HL-60/S4 treated with phorbol 12-myristate 13-acetate at 8.2 ng/mL for 4 days and 3 days (cell line): ENCODE measurements around the gene KLHL13.
"Not testable (repeated sequence)": the region's sequence is repeated elsewhere in the genome, so short reads cannot be mapped to it uniquely, and the experiment has no call there.

Experiments used
- in situ Hi-C: fragments of 300-500 bp; cut with MboI; formaldehyde crosslinking; loops from 2 replicates; pipeline ENCODE4 v1.15.0; 2022; ENCODE audit warnings: low sequenced_read_pairs

Gene KLHL13

DNA sequence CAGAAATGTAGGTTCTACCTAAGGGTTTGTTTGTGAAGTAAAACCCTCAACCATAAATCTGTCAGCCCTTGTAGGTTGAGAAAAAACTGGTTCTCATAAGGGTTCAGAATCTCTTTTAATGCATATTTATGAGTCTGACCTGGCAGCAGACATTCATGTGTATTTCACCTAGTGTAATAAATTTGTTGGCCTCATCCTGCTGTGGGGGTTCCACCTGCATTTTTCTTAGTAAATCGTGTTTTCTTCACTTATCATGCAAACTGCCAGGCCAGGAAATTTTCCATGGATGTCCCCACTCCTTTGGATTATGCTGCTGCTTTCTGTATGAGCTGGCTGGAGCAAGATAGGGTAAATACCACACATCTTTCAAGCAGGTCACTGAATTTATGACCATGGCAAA, 42.4 kb downstream of the KLHL13 start:
- in situ Hi-C loops: no loop called here

GRCh38 chrX:118066867-118067515, 49.6 kb downstream of the KLHL13 start:
- in situ Hi-C loops: no loop called here

DNA sequence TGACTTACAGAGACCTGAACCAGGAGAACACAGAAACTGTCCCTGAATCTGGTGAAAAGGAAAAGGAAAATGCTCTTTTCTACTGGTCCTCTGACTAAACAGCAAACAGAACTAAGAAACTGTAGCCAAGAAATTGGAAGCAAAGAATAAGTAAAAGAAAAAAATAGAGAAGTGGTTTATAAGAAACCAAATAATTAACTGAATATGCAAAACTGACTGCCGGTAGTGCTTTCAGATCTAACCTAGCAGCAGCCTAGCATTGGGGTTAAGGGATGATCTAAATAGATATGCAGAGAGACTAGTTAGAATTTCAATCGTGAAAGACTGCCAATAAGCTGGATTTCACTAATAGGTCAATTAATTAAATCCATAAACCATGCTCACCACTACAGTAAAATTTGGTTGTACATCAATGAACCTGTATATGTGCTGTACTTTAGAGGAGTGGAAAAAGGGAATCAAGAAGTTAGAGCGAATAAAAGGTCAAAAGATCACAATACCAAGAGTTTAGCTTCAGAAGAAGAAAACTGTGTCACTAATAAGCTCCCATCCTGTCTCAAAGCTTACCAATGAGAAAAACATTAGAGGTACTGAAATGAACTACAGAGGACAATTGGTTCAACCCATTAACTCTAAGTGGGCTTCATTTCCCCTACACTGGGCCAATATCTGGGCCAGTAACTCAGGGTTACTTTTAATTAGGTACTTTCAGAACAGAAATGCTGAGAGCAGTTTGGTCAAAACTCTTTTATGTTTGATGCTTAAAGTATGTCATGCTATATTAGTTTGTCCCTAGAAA, 53.6 kb downstream of the KLHL13 start:
- in situ Hi-C loops: no loop called here

- in situ Hi-C loops: no loop called here
These were observed 54.4 kb downstream of the KLHL13 start for GRCh38 chrX:118062048-118062789.

- in situ Hi-C loops: no loop called here
These were observed 57.7 kb downstream of the KLHL13 start for GRCh38 chrX:118058924-118059323.

- in situ Hi-C loops: no loop called here
These were observed 59.7 kb downstream of the KLHL13 start for GRCh38 chrX:118056870-118057269.

DNA sequence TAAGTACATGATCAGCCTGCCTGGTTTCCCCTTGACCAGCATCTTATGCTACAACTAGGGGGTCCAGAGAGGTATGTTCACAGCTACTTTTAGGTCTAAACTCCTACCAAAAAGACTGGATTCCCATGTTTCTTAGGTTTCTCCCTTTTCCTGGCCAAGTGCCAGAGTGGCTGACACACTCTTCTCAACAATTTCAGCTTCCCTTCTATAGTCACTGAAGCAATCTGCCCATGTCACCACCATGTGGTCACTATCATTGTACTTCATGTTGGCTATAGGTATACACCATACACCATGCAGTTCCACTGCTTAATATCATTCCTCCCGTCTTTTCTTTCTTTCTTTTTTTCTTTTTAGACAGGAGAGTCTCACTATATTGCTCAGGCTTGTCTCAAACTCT, 66.9 kb downstream of the KLHL13 start:
- in situ Hi-C loops: no loop called here

GRCh38 chrX:118047446-118048186, 69.0 kb downstream of the KLHL13 start:
- in situ Hi-C loops: no loop called here

GRCh38 chrX:118039591-118039990, 77.0 kb downstream of the KLHL13 start:
- in situ Hi-C loops: no loop called here

DNA sequence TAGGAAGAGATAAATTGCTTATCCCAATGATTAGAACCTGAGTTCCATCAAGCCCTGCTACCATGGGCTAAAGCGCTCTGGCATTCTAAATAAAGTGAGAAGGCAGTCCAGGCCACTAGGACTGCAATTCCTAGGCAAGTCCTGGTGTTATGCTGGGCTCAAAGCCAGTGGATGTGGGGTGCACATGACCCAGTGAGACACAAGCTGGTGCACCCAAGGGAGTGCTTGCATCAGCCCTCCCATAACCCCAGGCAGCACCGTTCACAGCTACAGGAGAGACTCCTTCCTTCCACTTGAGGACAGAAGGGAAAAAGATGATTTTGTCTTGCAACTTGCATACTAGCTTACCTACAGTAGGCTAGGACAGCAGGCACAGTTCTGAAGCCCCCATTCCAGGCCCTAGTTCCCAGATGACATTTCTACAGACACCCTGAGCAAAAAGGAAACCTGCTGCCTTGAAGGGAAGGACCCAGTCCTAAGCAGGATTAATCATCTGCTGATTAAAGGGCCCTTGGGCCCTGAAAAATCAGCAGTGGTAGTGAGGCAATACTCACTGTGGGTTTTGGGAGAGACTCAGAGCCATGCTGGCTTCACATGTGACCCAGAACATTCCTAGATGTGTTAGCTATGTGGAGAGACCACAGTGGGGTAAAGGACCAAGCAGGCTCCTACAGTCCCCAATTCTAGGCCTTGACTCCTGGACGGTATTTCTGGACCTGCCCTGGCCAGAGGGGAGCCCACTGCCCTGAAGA, 77.8 kb downstream of the KLHL13 start:
- in situ Hi-C loops: no loop called here

- in situ Hi-C loops: no loop called here
These were observed 90.0 kb downstream of the KLHL13 start for GRCh38 chrX:118026631-118027030.

DNA sequence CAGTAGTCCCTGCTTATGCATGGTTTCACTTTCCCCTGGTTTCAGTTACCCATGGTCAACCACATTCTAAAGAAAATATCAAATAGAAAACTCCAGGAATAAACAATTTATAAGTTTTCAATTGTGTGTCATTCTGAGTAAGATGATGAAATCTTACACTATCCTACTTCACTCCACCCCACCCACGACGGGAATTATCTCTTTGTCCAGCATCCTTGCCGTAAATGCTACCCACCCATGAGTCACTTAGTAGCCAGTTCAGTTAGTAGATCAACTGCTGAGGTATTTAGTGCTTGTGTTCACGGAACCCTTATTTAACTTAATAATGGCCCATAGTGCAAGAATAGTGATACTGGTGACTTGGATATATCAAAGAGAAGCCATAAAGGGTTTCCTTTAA, 91.4 kb downstream of the KLHL13 start:
- in situ Hi-C loops: no loop called here

- in situ Hi-C loops: no loop called here
These were observed 92.1 kb downstream of the KLHL13 start for GRCh38 chrX:118024482-118024881.

- in situ Hi-C loops: no loop called here
These were observed 93.9 kb downstream of the KLHL13 start for GRCh38 chrX:118022753-118023152.

DNA sequence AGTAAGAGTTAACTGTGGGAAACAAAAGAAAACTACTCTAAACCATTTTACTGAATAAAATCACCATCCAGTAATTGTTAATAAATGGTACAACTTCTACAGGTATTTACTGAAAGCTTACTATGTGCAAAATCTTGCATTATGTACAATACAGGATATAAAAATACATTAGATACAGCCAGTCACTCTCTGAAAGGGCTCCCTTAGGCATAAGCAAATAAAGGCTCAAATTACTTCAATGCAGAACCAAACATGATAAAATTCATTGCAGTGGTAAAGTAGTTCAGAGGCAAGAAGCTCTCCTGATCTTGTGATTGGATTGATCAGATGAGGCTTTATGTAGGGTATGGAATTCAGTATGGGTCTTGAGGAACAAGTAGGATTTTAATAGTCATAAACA, 100.2 kb downstream of the KLHL13 start:
- in situ Hi-C loops: no loop called here

DNA sequence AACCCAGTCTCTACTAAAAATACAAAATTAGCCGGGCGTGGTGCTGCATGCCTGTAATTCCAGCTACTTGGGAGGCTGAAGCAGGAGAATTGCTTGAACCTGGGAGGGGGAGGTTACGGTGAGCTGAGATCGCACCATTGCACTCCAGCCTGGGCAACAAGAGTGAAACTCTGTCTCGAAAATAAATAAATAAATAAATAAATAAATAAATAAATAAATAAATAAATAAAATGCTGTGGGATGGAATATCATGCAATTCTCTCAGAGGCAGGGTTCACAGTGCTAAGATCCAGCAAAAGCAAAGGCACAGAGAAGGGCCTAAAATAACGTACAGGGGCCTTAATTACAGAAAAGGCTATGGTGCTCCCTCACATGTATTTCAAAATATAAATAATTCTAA, 114.2 kb downstream of the KLHL13 start:
- in situ Hi-C loops: not testable (repeated sequence)

DNA sequence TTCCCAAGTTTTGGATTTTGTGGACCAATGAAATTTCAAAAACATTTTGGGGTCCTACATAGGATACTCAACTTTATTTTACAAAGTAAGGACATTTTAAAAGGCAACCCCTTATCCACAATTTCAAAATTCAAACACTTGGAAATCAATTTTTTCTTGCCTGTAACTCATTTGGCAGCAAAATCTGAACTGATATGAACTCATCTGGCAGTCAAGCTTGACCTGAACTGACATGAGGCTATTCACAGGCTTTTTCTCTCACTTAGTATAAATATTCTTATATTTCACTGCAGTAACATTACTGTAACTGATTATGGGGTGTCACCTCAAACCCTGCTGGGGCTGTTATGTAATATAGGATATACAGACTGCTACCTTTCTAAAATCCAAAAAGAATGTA, 116.1 kb downstream of the KLHL13 start:
- in situ Hi-C loops: no loop called here

- in situ Hi-C loops: no loop called here
These were observed 118.4 kb downstream of the KLHL13 start for GRCh38 chrX:117998171-117998570.

GRCh38 chrX:117996918-117997480, 119.6 kb downstream of the KLHL13 start:
- in situ Hi-C loops: no loop called here

GRCh38 chrX:117996408-117996807, 120.2 kb downstream of the KLHL13 start:
- in situ Hi-C loops: no loop called here
